Activated T-cell treated with anti-CD3 and anti-CD28 coated beads, Interleukin-2, amount 50 U/mL, for 24 hours (primary cell): ENCODE measurements around the gene FBXW10B.
"Not testable (repeated sequence)": the region's sequence is repeated elsewhere in the genome, so short reads cannot be mapped to it uniquely, and the experiment has no call there.

ENCODE experiments used
- DNase-seq: peaks from one replicate; pipeline ENCODE4 v3.0.0-alpha.2; 2020
- H3K27ac Mint-ChIP-seq: 2 replicates; pipeline ENCODE4 v1.8.0; 2020; ENCODE audit warnings: mild to moderate bottlenecking, mixed read lengths
- H3K27me3 Mint-ChIP-seq: 2 replicates; pipeline ENCODE4 v1.8.0; 2020; ENCODE audit warnings: mixed read lengths
- H3K36me3 Mint-ChIP-seq: 2 replicates; pipeline ENCODE4 v1.8.0; 2020; ENCODE audit warnings: low read depth, mixed read lengths
- H3K4me1 Mint-ChIP-seq: 2 replicates; pipeline ENCODE4 v1.8.0; 2020; ENCODE audit warnings: low read depth, mixed read lengths
- H3K4me3 Mint-ChIP-seq: 2 replicates; pipeline ENCODE4 v1.8.0; 2020; ENCODE audit warnings: mild to moderate bottlenecking, moderate library complexity, mixed read lengths
- H3K9me3 Mint-ChIP-seq: 2 replicates; pipeline ENCODE4 v1.8.0; 2020; ENCODE audit warnings: mixed read lengths

FBXW10B gene

DNA sequence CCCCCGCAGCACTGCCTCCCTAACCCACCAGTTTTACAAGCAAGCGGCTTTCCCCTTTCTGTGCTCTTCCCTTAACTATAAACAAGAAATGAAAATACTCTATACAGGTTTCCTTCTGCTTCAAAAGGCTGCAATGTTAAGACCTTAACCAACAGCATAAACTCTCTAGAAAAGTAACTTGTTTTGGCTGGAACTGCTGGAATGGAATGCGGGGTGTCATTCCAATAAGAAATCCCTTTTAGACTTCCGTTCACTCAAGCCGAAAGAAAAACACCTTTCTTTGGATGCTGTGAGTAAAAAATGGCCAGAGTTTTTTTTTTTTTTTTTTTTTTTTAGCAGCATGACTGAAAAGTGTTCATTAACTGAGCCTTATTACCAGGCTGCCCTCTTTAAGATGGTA lies 27.5 kb downstream of the FBXW10B start:
- Mint-ChIP-seq H3K4me1 (peaks cover 27% of the 10 kb centered on the region), H3K27me3 (peaks cover 16% of the 10 kb centered on the region)
- not testable (repeated sequence) for H3K4me3 Mint-ChIP-seq, H3K27ac Mint-ChIP-seq, H3K9me3 Mint-ChIP-seq, DNase-seq, H3K36me3 Mint-ChIP-seq

DNA sequence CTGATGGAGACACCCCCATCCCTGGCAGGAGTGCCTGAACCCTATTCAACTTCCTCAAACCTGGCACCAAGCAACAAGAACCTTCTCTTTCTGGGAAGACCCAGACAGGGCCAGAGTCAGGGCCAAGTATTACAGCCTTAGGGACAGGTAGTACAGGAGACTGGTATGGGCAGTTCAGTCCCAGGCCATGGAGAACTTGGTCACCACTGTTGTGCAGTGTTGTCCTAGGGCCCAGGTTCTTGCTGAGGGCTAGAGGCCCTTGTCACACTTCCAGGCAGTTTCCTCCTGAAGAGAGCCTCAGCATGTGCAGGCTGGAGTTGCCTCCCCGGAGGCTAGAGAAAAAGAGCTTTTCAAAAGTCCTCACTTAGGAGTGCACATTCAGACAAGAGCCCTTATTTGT lies 28.7 kb downstream of the FBXW10B start:
- Mint-ChIP-seq H3K27me3 (peaks cover 23% of the 10 kb centered on the region), H3K4me1 (peaks cover 27% of the 10 kb centered on the region)
- not testable (repeated sequence) for H3K9me3 Mint-ChIP-seq, H3K4me3 Mint-ChIP-seq, H3K27ac Mint-ChIP-seq, H3K36me3 Mint-ChIP-seq, DNase-seq

DNA sequence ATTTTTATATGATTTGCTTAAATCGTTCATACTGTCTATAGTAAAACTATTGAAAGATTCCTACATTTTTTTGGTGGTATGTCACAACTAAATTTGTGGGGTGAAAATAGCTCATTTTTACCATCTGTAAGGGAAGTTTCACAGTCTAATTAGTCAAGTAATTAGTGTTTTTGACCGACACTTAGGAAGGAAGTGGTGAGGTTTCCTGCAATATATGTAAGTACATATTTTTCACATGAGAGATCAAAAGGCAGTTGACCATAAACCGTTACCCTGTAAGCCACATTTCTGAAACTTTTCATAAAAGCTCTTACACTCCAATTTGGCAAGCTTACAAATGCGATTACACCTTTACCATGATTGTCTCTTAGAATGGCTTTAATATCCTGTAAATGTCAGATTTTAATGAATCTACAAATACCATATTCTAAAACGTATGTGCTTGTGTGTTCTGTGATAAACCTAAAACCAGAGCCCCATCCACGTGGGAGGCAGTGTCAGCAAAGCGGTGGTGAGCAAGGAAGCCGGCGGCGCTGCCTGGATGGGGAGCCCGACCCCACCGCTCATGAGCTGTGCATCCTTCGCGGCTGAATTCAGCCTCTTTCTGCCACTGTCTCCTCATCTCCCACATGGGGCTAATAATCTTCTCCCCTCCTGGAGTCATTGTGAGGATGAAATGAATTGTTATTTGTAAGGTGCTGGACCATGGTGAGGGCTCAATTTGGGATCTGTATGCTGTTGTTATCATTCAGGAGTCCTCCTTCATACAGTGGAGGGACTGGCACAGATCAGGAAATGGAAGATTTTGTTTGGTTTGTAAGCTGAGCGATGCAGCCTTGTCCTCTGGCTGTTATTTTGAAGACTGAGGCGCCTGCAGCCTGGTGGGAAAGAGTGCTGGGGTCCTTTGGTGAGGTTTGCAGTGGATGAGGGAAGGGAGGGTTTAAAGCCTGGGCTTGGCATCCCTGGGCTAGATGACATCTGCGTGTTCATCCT lies 29.7 kb downstream of the FBXW10B start:
- DNase-seq = peak; percentile 47
- H3K4me1 Mint-ChIP-seq = peaks cover 27% of the 10 kb centered on the region
- not testable (repeated sequence) for H3K9me3 Mint-ChIP-seq, H3K36me3 Mint-ChIP-seq
- H3K27ac Mint-ChIP-seq = peak overlapping the region; percentile 34
- peak overlapping the region; percentile 52 for H3K4me3 Mint-ChIP-seq
- peaks cover 23% of the 10 kb centered on the region for H3K27me3 Mint-ChIP-seq

DNA sequence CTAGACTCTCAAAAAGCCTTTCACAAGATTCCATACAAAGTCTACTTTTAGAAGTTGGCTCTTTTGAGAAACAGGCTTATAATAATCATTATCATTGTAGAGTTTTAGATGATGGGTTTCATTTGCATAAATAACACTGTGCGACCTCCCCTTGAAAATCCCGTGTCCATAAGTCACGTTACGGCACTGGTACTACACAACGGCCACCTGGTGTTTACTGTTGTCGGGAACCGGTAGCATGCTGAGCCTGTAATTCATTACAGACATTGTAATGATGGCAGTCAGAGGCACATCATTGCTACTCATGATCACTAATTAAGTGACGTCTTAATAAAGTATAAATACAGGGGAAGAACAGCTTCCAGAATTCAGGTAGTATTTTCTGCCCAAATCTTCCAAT lies 31.5 kb downstream of the FBXW10B start:
- not testable (repeated sequence) for H3K27ac Mint-ChIP-seq, DNase-seq, H3K4me3 Mint-ChIP-seq, H3K36me3 Mint-ChIP-seq, H3K9me3 Mint-ChIP-seq
- peaks cover 23% of the 10 kb centered on the region for H3K27me3 Mint-ChIP-seq
- H3K4me1 Mint-ChIP-seq = peaks cover 27% of the 10 kb centered on the region

DNA sequence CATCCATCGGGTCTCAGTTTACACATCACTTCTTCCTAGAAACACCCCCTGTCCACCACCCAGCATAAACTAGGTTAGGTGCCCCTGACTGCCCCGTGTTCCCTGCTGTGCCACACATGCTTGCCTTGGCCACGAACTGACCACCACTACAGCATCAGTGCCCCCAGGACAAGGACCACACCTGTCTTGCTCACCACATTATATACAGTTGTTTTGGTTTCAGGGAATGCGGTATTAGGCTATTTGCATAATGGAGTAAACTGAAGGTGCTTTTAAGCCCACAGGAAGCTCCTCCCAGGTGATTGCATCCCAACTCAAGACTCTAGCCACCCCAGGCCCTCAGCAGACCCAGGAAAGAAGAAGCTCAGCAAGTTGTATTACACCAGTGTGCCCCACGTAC lies 36.2 kb downstream of the FBXW10B start:
- peaks cover 12% of the 10 kb centered on the region for H3K27me3 Mint-ChIP-seq
- H3K9me3 Mint-ChIP-seq, H3K27ac Mint-ChIP-seq, H3K4me1 Mint-ChIP-seq, H3K36me3 Mint-ChIP-seq, DNase-seq, H3K4me3 Mint-ChIP-seq: not testable (repeated sequence)

DNA sequence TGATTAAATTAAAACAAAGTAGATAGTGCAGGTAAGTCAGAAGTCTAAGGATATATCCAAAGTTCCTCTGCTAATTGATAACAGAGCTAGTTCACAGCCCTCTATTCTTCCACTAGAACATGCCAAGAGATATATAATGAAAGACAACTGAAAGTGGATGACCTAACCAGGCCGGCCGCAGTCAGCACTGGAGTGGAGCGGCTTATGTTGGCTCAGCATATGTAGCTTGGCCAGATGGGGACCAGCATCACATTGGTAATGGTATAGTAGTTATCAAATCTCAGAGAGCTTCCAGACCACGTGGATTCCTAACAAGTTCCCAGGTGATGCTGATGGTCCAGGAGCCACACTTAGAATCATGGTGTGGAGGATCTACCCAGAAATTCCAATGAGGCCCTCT lies 38.0 kb downstream of the FBXW10B start:
- not testable (repeated sequence) for H3K27me3 Mint-ChIP-seq, H3K4me1 Mint-ChIP-seq, H3K27ac Mint-ChIP-seq, H3K36me3 Mint-ChIP-seq, H3K4me3 Mint-ChIP-seq, DNase-seq, H3K9me3 Mint-ChIP-seq

DNA sequence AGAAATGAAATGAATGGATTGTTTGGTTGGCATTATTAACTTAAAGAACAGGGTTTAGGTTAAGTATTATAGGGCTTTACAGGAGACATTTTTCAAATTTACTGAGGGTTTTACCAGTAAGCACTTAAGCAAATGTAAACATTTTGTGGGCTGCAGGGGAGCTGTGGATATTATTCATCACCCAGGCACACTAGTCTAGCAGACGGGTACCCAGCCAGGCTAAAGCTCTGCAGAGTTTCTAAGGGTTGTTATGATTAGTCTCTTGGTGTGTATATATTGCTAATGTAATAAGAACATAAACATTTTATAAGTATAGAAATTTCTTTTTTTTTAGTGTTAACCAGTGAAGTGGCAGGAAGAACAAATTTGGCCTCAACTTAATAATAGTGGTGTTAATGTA lies 42.7 kb downstream of the FBXW10B start:
- not testable (repeated sequence) for H3K27me3 Mint-ChIP-seq, H3K4me3 Mint-ChIP-seq, DNase-seq, H3K36me3 Mint-ChIP-seq, H3K4me1 Mint-ChIP-seq, H3K27ac Mint-ChIP-seq, H3K9me3 Mint-ChIP-seq

DNA sequence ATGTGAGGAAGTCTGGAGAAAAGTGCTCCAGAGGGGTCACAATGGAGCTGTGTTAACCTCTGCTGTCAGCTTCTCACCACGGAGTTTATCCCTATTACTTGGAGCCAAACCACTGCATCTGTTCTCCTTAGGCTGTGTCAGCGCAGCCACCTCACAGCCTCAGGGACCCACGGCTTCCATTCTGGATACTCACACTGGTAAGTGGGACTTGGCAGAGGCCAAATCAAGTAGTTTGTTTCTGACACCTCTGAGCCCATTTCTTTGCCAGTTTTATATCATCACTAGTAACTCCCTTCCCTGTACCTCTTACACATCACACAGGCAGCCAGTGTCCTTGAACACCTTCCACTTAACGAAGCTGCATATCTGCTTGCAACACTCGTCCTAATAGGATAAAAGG lies 44.8 kb downstream of the FBXW10B start:
- H3K4me1 Mint-ChIP-seq, H3K4me3 Mint-ChIP-seq, DNase-seq, H3K9me3 Mint-ChIP-seq, H3K27ac Mint-ChIP-seq, H3K36me3 Mint-ChIP-seq: not testable (repeated sequence)
- H3K27me3 Mint-ChIP-seq = peaks cover 15% of the 10 kb centered on the region

DNA sequence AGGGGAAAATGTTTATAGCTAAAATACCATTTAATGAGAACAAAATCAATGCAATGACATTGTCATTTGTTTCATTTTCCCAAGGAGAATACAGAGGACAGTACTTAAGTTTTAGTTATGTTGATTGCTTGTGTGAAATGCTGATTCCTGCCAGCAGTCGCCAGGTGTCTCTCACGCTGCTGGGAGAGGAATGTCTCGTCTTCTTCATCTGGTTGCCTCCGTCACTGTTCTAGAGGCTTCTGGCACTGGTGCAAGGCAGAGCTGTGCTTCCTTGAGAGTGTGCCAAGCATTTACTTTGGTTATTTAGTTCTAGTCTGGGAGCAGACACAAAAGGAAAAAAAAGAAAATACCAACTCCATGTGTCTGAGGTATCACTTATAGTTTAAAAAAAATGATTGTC lies 45.6 kb downstream of the FBXW10B start:
- H3K27me3 Mint-ChIP-seq = peaks cover 15% of the 10 kb centered on the region
- H3K4me1 Mint-ChIP-seq, H3K27ac Mint-ChIP-seq, H3K36me3 Mint-ChIP-seq, H3K4me3 Mint-ChIP-seq, DNase-seq, H3K9me3 Mint-ChIP-seq: not testable (repeated sequence)
